HG03378 (cell line): Measurements from ENCODE around the gene TCEA2.

Source experiments
- ATAC-seq: cut with Tn5 transposase; IDR thresholded peaks from one replicate; pipeline ENCODE4 v1.9.1; 2021; ENCODE audit warnings: mild to moderate bottlenecking, moderate library complexity; ENCODE audit not compliant: unreplicated experiment

TCEA2 gene

GRCh38 chr20:64035066-64035932, 27.7 kb upstream of the TCEA2 start:
- no peak for ATAC-seq

DNA sequence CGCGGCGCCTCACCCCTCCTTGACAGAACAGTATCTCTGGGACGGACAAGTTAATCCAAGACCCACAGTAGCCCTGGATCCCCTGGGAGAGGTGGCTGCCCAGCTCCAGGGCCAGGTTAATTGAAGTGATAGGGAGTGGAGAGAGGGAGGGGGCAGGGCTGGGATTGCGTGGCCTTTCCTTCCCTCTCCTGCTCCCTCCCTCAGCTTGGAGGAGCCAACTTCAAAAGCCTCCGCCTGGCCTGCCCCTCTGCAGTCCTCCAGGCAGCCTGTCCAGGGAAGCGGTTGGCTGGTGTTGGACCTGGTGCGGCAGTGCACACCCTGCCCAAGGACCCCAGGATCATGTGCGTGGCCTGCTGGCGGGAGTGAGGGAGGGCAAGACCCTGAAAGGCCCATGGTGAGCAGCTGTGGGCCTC, 27.1 kb upstream of the TCEA2 start, which contains the start of gene C20orf204:
Gene C20orf204, plus strand, starts transcription at position 250 of the 413 bp plus-strand sequence. Its CDS starts 142 bp downstream, at position 392.
- ATAC-seq, result no peak

GRCh38 chr20:64036346-64037198, 26.4 kb upstream of the TCEA2 start:
- ATAC-seq, result no peak

GRCh38 chr20:64037199-64037497, 25.9 kb upstream of the TCEA2 start:
- ATAC-seq, result no peak

GRCh38 chr20:64037498-64038213, 25.3 kb upstream of the TCEA2 start:
- ATAC-seq, result no peak

DNA sequence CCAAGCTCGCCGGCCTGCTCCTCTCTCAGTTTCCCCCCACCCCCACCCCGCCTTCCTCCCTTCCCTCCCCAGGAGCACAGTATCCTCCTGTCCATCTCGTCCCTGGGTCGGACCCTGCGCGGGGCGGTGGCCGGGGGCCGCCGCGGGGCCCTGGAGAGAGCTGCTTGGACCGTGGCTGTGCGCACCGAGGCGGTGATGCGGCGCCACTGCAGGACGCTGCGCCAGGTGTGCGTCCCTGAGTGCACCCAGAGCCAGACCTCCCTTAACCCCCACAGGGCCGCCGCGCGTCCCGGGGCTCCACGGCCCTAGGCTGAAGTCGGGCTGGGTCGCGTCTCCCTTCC, 24.8 kb upstream of the TCEA2 start:
- ATAC-seq, result no peak

GRCh38 chr20:64038565-64039292, 24.3 kb upstream of the TCEA2 start:
- no peak for ATAC-seq

DNA sequence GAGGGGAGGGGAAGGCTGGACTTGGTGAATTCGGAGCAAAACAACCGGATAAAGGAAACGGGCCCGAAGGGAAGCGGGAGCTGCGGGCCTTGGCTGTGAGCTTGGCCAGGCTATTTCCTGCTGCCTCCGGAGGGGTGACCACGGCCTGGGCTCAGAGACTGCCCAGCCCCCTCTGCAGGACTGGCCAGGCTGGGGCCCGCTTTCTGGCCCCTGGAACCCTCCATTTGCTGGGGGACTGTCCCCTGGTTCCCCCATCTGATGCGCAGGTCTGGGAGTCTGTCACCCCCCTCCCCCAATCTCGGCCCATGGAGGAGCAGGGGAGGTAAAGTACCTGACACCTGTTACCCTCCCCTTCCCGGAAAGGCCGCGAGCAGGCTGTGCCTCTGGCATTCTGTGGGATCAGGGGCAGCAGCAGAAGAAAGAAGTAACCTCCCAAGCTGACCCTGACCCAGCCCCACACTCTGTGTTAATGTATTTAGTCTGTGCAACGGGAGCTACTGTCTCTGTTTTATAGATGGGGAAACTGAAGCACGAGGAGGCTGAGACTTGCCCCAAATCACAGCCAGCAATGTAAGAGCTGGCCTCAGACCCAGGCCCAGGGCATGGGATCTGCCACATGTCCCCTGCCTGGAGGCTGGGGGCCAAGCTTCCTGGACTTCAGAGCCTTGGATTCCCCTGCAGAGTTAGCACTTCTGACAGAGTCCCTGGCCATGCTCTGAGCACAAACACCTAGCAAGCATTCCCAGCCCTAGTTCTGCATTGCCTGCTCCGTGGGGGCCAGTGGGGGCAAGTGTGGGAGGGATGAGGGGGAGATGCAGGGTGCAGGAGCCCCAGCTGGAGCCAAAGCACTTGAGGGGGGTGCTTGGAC, 23.5 kb upstream of the TCEA2 start:
- ATAC-seq, result no peak

GRCh38 chr20:64040231-64041039, 22.6 kb upstream of the TCEA2 start:
- no peak for ATAC-seq

DNA sequence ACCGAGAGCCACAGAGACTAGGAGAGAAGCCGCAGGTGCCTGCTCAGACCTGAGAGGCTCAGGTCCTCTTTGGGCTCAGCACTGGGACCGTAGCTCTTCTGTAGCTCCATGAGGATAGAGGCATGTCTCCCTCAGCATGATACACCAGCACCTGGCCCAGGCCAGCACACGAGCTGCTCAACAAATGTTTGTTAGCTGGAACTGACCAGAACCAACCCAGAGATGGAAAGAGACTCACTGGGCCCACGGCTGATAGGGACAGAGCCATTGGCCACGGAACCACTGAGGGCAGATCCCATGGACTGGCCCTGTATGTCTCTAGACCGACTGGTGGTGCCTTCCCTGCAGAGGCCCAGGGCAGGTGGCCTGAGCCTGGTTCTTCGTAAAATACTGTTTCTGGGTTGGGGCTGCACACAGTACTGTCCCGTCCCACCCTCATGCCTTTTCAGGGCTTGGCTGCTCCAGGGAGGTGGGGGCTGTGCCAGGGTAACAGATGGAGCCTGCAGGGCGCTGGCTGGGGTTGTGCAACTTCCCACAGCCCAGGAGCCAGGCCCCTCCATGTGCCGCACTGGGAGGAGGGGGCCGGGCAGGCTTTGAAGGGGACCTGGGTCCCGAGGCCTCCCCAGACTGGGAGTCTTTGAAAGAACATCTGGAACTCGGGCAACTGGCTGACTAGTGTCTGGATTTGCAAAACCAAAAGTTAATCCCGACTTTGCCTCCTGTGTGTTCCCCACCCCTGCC, 21.8 kb upstream of the TCEA2 start:
- ATAC-seq, result no peak

GRCh38 chr20:64041781-64042053, 21.3 kb upstream of the TCEA2 start:
- ATAC-seq, result no peak

- ATAC-seq, result no peak
Measured at GRCh38 chr20:64042054-64042781, 20.8 kb upstream of the TCEA2 start.

GRCh38 chr20:64043768-64044167, 19.2 kb upstream of the TCEA2 start:
- no peak for ATAC-seq

- ATAC-seq, result no peak
Measured at GRCh38 chr20:64044484-64045247, 18.3 kb upstream of the TCEA2 start.

DNA sequence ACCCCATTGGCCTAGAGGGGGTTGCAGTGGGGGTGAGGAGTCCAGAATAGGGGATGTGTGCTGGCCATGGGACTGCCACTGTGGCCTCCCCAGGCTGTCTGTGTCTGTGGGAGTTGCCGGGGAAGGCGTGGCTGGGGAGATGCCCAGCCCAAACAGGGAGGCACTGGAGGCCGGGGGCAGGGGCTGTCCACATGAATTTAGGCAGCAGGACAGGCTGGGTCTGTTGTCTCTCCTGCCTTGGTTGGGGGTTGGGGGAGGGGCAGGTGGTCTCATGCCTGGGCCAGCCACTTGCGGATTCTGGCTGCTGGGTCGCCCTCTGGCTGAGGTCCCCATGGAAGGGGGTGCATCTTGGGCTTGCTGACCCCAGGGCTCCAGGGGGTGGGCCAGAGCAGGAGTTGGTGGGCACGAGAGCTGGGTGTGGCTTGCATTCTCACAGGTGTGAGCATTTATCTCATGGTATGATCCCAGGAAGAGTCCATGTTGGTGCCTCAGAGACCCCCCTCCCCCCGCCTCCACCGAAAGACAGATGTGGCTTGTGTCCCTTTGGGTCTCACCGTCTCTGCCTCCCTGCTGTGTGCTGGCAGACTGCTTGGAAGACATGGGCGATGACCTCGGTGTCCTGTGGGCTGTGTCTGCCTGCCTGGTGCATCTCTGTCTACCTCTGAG, 17.5 kb upstream of the TCEA2 start:
- ATAC-seq, result no peak

GRCh38 chr20:64047046-64047389, 16.0 kb upstream of the TCEA2 start:
- no peak for ATAC-seq

GRCh38 chr20:64047968-64048401, 15.0 kb upstream of the TCEA2 start:
- no peak for ATAC-seq
